Activated gamma-delta T cell treated with anti-CD3 and anti-CD28 coated beads, Interleukin-2, amount 50 U/mL, for 16 hours (primary cell): Measurements from ENCODE around the gene R3HCC1L.

ENCODE experiments used
- DNase-seq: peaks from one replicate; pipeline ENCODE4 v3.0.0-alpha.2; 2020; ENCODE audit warnings: low read depth

Gene R3HCC1L

DNA sequence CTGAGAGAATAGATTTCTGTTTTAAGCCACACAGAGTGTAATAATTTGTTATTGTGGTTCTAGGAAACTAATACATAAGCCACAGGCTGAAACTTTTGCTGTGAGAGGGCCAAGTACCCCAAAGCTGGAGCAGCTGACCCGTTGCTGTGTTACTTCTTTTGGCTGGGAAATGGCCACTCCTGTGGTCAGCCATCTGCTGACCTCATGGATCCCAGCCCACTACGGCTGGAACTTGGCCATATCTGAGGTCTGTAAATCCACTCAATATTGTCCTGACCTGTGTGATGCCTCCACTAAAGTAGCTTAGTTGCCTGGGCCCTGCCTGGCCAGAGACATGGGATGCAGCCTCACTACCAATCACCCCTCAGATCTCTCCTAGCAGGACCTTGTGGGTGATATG is 151.0 kb downstream of the R3HCC1L start:
- DNase-seq = no peak

- no peak for DNase-seq
Observed at GRCh38 chr10:98286419-98286818, 152.0 kb downstream of the R3HCC1L start.

DNA sequence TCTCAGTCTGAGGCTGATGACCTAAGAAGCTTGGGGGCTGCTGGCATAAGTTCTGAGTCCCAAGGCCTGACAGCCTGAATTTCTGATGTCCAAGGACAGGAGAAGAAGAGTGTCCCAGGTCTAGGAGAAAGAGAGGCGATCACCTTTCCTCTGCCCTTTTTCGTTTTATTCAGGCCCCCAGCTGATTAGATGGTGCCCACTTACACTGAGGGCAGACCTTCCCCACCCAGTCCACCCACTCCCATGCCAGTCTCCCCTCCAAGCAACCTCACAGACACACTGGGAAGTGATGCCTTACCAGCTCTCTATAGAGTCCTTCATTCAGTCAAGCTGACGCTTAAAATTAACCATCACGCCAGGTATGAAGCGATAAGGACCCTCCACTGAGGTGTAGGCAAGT is 152.9 kb downstream of the R3HCC1L start:
- no peak for DNase-seq

DNA sequence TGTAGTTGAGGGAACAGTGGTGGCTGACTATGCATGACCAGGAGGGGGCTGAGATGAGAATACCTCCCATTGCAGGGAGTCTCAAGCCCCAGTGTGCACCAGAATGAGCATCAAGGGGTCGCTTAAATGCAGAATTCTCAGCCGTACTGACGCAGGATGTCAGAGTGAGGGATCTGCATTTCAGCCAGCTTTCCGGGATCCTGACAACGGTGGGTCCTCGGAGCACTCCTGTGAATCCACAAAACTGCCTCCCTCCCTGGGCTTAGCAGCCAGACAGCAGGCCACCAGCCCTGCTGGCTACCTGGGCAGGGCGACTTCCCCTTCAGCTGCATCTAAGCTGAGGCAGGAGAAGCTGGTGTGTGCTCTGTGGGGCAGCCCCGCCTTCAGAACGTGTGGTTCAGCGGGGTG is 155.3 kb downstream of the R3HCC1L start:
- no peak for DNase-seq

GRCh38 chr10:98292971-98293370 is 158.5 kb downstream of the R3HCC1L start:
- no peak for DNase-seq

- no peak for DNase-seq
Observed at GRCh38 chr10:98293550-98294269, 159.3 kb downstream of the R3HCC1L start.

DNA sequence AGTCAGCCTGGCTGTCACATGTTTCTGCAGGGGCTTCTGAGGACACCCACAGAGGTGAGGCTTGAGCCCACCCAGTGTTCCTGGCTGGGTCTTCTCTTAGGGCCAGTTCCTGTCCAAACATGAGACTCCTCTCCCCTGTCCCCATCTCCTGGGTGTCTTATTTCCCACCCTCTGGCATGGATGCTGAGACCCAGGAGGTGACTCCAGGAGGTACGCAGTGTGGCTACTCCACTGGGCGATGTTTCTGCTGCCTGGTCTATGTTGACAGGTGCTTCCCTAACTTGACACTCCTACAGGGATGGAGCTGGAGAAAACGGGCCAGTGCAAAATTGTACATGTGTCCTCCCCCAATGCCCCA is 159.8 kb downstream of the R3HCC1L start:
- no peak for DNase-seq
